GM21737 (cell line): ENCODE data around the gene TJP2.
A peak's percentile ranks its signal among the peaks of the same experiment; 100 is the strongest.

ENCODE experiments used
- ATAC-seq: cut with Tn5 transposase; IDR thresholded peaks from one replicate; pipeline ENCODE4 v1.9.1; 2021; ENCODE audit warnings: mild to moderate bottlenecking, moderate library complexity; ENCODE audit not compliant: unreplicated experiment

TJP2 gene

GRCh38 chr9:69190086-69190862 lies 16.2 kb downstream of the TJP2 start:
- peak; percentile 74 for ATAC-seq

DNA sequence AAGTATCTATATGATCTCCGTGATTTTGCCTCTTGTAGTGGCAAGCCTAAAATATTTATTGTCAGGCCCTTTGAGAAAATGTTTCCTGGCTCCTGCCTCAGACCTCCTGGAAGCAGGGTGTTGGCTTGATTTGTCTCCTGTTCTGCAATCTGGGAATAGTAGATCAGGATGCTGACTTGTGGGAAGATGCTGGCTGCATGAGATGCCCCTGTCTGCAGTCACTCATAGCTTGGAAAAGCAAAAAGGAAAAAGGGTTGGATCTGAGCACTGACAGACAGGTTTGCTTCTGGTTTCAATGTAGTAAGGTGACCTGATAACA lies 16.7 kb downstream of the TJP2 start:
- no peak for ATAC-seq

DNA sequence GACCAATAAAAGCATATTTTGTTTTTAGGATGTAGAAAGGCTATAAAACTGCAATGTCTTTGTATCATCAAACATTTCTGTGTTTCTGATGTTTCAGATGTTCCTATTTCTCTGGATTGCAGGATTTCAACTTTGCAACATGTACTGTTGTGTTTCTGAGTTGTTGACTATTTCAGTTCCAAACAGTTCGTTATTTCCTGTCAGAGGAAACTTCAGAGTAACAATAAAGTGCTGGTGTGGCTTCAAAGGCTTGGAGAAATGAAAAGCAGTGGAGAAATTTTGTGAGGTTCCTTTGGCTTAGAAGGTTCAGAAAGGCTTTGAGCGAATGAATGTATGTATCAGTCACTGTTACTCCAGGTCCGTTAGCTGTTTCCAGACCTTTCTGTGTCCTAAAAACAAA lies 17.2 kb downstream of the TJP2 start:
- no peak for ATAC-seq

DNA sequence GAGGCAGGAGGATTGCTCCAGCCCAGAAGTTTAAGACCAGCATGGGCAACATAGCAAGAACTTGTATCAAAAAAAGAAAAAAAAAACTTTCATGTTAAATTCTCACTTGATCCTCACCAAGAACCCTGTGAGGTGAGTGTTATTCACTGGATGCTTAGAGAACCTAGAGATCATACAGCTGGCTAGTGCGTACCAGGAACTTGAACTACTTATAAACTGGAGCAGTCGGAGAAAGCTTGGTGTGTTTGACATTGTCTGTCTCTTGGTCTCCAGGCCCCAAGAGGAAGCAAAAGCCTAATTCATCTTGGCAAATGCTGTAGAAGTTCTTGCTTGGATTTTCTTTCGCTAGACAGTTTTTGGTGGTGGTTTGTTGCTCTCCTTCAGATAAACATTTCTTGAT lies 18.1 kb downstream of the TJP2 start:
- no peak for ATAC-seq

DNA sequence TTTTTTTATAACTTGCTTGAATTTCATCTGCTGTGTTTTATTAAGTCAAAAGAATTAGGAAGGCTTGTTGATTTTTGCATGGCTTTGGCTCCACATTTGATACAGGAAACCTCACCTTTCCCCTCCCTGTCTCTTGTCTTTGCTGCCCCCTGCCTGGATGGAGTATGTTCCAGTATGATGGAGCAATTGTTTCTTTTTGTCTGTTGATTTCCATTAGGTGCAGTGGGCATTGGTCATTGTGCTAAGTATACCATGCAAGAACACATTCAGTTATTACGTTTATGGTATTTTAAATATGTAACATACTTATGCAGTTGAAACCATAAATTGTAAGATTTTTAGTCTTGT lies 19.6 kb downstream of the TJP2 start:
- ATAC-seq = no peak

DNA sequence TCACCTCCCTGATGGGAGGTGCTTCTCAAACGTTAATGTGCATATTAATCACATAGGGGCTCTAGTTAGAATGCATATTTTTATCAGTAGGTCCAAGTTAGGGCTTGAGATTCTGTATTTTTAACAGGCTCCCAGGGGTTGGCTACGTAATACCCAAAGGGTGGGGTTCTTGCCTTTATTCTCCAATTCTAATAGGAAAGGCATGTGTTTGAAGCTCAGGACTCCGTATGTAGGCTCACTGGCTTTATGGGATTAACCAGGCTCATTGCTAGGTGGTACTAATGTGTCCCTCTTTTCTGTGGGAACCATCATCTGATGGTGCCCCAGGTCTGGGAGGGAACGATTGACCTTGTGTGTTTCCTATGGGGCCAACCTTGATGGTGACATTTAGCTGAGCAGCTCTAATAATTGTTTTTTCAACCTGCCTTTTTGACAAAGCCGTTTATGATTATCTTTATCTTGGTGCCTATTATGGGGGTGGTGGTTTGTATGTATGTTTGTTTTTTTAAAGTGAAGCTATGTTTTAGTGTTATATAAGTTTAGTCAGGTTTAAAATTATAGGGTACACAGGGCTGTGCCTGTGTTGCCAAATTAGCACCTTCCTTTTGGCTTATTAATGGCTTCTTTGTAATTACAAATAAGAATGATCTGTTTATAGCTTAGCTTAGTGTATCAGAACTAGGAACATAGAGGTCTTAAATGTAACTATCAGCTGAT lies 20.8 kb downstream of the TJP2 start:
- ATAC-seq = no peak

- no peak for ATAC-seq
Observed at GRCh38 chr9:69195668-69196067, 21.6 kb downstream of the TJP2 start.

DNA sequence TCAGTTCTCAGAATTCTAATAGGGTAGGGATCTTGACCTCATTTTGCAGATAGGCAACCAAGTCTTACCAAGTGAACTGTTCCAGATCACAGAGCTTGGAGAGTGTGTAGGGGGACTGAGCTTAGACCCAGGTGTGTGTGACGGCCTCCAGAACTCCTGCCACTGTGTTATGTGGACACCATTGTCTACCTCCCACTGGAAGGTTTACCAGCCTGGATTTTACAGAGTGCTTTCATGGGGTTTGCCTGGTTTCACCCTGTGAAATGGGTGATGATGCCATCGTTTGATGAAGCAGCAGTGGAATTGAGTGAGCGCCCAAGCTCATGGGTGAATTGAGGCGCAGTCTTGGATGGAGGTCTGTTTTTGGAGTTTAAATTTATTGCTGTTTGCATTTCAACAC lies 23.6 kb downstream of the TJP2 start:
- ATAC-seq = no peak

DNA sequence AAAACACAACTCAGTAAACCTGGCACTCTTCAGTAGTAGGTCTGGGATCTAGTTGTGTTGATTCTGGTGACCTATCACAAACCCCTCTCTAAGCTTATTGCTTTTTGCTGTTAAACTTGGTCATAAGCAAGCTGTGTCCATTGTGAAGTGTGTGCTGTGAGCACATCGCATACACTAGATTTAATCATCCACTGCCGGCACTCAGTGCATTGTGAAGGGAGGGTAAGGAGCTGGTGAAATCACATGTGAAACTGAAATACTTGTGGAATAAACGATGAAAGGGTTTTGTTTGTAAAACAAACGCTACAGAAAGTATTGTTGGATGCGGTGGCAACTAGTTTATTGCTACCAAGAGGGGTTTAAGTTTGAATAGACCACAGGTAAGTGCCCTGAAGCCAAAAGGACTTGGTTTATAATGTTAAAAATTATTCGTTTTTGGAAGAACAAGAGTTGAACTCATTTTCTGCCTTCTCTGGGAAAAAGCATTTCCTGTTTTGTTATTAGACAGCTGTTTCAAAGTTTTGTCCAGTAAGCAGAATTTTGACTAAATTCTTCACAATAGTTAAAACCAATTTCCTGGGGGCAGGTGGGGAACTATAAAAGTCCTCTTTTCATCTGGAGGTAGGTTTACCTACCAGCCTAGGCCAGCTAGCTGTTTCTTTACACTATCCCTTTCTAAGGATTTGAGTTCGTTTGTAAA lies 24.6 kb downstream of the TJP2 start:
- no peak for ATAC-seq

DNA sequence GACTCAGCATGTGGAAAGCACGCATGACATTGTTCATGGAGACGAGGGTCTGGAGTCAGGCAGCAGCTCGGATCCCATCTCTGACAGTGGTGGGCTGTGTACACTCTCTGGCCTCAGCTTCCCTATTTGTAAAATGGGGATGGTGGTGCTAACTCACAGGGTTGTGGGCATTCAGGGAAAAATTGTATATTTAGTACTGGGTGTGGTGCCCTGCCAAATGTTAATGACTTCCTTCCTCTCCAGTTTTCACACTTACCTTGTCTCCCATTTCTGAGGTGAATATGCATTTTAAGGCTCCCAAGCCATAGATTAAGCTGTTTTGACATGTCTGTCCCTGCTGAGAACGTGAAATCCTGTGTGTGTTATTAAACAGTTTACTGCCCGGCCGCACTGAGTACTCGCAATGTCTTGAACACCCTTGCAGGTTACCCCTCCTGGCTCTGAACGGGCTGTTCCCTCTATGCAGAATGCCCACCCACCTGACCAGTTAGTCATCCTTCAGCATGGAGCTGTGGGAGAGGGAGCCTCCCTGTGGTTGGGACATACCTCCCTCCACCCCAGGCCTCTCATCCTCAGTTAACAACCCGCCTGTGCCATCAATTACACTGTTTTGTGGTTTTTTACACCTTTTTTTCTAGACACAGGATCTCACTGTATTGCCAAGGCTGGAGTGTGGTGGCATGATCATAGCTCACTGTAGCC lies 25.8 kb downstream of the TJP2 start:
- no peak for ATAC-seq

DNA sequence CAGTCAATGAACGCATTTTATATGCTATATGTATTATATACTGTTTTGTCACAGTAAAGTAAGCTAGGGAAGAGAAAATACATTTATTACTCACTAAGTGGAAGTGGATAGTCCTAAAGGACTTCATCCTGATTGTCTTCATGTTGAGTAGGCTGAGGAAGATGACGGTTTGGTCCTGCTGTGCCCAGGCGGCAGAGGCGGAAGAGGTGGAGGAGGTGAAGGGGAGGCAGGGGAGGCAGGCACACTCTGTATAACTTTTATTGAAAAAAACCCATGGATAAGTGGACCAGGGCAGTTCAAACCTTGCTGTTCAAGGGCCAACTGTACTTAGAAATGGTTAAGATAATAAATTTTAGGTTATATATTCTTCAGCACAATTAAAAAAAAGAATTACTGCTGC lies 28.5 kb downstream of the TJP2 start:
- ATAC-seq = no peak

- no peak for ATAC-seq
Observed at GRCh38 chr9:69204326-69204725, 30.2 kb downstream of the TJP2 start.

GRCh38 chr9:69204849-69205248 lies 30.8 kb downstream of the TJP2 start:
- no peak for ATAC-seq

DNA sequence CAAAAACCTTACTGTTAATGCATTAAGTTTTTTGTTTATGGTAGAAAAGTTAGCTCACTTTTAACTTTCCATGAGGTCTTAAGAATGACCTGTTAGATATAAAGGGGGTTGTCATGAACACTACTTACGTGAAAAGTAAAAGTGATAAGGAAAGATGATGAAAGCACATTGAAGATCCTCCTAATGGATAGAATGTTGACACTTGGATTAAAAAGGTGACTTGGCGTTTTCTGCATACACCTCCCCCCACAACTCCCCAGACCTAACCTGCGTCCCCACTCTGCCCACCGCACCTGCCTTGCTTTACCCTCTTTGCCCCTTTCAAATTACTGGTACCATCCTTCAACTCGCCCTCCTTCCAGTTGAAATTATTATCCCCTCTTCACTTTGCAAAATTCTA lies 32.0 kb downstream of the TJP2 start:
- ATAC-seq = no peak

- ATAC-seq = no peak
Observed at GRCh38 chr9:69207503-69207902, 33.4 kb downstream of the TJP2 start.

DNA sequence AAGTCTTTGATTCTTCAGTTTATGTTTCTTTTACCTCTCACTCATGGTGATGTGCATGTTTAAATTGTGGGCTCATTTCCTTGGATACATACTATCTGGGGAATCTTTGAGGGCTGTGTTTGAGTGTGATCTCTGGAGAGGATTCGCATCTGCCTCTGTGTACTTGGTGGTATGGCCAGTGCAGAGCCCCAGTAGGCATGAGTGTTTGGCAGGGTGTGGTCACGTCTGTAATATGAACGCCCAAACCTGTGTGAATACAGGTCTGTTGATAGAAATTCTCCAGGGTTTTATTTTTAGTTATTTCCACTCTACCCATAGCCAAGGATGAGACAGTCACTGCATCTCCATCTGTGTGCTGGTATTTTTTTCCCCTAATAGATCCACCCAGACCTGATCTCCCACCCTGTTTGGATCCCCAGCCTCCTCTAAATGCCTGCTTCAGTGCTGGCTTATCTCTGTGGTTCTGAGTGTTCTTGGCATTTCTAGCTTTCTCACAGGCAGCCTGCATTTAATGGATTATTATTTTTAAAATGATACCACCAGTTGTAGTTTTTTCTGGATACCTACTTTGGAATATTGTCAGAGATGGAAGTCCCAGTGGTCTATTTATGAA lies 37.5 kb downstream of the TJP2 start:
- ATAC-seq = no peak

DNA sequence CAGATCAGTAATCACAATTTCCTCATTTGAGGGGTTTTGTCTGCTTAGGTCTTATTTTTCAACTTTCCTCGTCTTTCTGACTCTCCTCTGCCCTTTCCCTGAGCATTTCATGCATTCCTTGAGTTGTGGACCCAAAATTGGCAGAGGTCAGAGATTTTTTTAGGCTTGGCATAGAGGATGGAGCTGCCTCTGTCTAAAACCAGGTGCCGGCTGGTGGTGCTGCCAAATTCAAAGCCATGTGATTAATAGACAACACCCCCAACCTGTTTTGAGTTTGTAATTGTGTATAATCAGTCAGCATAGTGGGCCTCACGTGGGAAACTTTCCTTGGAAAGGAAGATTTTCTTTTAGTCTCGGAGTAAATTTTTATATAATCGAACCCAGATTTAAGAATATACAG lies 39.6 kb downstream of the TJP2 start:
- no peak for ATAC-seq

DNA sequence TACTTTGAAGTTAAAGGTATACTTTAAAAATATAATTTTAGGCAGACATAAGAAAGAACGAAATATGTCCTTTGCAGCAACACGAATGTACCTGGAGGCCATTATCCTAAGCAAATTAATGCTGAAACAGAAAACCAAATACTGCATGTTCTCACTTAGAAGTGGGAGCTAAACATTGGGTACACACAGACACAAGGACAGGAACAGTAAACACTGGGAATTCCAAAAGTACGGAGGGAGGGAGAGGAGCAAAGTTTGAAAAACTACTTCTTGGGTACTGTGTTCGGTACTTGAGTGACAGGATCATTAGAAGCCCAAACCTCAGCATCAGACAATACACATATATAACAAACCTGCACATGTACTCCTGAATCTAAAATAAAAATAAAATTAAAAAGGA lies 40.9 kb downstream of the TJP2 start:
- ATAC-seq = no peak

DNA sequence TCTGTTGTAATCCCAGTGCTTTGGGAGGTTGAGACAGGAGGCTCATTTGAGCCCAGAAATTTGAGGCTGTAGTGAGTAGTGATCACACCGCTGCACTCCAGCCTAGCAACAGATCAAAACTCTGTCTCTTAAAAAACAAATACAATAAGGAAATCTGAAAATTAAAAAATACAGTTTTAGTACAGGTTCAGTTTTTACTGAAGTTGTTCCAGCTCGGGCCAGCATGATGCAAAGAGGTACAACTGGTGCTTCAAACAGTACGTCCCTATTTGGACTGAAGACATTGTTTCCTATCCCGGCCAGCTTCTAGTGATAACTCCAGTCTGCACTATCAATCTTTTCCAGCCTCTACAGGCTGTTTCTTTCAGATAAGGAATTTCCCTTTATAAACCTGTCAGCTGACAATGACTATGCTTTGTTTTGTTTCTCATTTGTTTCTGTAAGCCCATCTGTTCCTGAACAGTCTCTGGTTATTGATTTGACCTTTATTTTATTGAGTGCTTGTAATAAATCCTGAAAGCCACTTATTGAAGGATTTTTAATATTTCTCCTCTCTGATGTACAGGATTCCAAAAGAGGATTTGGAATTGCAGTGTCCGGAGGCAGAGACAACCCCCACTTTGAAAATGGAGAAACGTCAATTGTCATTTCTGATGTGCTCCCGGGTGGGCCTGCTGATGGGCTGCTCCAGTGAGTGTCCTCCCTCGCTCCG lies 41.9 kb downstream of the TJP2 start:
- ATAC-seq = no peak

- ATAC-seq = no peak
Observed at GRCh38 chr9:69218166-69218565, 44.1 kb downstream of the TJP2 start.

DNA sequence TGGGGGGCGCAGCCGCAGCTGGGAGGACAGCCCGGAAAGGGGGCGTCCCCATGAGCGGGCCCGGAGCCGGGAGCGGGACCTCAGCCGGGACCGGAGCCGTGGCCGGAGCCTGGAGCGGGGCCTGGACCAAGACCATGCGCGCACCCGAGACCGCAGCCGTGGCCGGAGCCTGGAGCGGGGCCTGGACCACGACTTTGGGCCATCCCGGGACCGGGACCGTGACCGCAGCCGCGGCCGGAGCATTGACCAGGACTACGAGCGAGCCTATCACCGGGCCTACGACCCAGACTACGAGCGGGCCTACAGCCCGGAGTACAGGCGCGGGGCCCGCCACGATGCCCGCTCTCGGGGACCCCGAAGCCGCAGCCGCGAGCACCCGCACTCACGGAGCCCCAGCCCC lies 47.0 kb downstream of the TJP2 start:
- no peak for ATAC-seq
